ENCODE measurements around the gene FLNB. TPM values are rescaled to one million over a fixed set of nuclear protein-coding genes. Genes with fewer than 3 reads are reported as not detected.
"Not testable (repeated sequence)": the region's sequence is repeated elsewhere in the genome, so short reads cannot be mapped to it uniquely, and the experiment has no call there.

FLNB gene
- total RNA-seq, 2 donors from 2014 or later = 46.1 to 56.7 TPM

DNA sequence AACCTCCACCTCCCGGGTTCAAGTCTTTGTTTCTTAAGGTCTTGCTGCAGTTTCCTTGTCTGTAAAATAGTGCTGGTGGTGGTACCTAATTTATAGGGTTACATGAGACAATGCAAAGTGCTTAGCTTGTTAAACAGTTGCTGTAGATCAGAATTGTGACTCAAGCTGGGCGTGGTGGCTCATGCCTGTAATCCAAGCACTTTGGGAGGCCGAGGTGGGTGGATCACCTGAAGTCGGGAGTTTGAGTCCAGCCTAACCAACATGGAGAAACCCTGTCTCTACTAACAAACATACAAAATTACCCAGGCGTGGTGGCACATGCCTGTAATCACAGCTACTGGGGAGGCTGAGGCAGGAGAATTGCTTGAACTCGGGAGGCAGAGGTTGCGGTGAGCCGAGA is 19.0 kb upstream of the FLNB start:
- not testable (repeated sequence) for ATAC-seq (replicated peaks in 1 of 2); H3K27ac Mint-ChIP-seq; H3K36me3 Mint-ChIP-seq (ENCODE audit: insufficient read depth in 2 of 2); H3K4me1 Mint-ChIP-seq (ENCODE audit: low read depth); H3K9me3 Mint-ChIP-seq; DNase-seq; H3K27me3 Mint-ChIP-seq (ENCODE audit: low read depth); H3K4me3 Mint-ChIP-seq

DNA sequence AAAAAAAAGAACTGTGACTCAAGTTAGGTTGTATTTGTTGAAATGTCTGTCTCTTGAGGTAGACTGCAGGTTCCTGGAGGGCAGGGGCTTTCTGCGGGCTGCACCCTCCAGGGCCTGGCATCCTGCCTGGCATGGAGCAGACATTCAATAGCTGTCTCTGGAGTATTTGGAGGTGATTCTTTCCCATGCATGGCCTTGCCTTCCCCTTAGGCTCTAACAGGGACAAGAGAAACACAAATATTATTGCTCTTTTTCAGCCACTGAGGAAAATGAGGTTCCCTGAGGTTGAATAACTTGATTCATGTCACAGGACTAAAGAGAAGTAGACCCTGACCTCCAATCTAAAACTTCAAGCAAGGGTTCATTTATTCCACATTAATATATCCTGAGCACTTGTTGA is 18.6 kb upstream of the FLNB start:
- Mint-ChIP-seq H3K4me1 (ENCODE audit: low read depth) (peaks cover under 1% of the 10 kb centered on the region), H3K27me3 (ENCODE audit: low read depth) (no peaks in the 10 kb centered on the region), H3K4me3 (no peak overlapping the region), H3K36me3 (ENCODE audit: insufficient read depth in 2 of 2) (no peaks in the 10 kb centered on the region), H3K9me3 (no peaks in the 10 kb centered on the region), H3K27ac (no peak overlapping the region)
- DNase-seq (no peak), ATAC-seq (replicated peaks in 1 of 2) (no peak)

DNA sequence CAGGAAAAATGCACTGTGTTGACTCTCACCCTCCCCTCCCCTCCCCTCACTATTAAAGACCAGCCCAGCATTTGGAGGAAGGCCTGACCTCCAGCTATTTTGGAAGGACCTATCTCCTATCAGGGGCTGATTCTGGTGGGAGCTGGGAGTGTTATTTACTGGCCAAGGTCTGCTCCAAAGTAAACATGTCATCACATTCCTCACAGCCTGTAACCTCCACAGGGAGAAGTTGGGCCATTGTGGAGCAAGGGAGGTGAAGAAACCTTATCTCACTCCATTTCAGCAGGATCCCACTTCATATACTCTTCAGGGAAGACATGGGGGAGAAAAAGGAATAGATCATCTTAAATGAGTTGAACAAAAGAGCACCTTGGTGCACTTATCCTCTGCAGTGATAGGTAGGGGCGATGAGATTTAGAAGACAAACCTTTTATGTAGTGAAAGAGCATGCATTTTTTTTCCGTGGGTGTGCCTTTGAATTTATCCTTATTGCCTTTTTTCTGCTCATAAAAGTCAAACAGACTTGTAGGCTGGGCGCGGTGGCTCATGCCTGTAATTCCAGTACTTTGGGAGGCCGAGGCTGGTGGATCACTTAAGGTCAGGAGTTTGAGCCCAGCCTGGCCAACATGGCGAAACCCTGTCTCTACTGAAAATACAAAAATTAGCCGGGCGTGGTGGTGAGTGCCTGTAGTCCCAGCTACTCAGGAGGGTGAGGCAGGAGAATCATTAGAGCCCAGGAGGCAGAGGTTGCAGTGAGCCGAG is 15.6 kb upstream of the FLNB start:
- no peak overlapping the region for H3K27ac Mint-ChIP-seq
- no peaks in the 10 kb centered on the region for H3K36me3 Mint-ChIP-seq (ENCODE audit: insufficient read depth in 2 of 2)
- no peak overlapping the region for H3K4me3 Mint-ChIP-seq
- ATAC-seq (replicated peaks in 1 of 2) (no peak), DNase-seq (no peak)
- H3K4me1 Mint-ChIP-seq (ENCODE audit: low read depth) = no peaks in the 10 kb centered on the region
- H3K27me3 Mint-ChIP-seq (ENCODE audit: low read depth) = no peaks in the 10 kb centered on the region
- H3K9me3 Mint-ChIP-seq = no peaks in the 10 kb centered on the region

DNA sequence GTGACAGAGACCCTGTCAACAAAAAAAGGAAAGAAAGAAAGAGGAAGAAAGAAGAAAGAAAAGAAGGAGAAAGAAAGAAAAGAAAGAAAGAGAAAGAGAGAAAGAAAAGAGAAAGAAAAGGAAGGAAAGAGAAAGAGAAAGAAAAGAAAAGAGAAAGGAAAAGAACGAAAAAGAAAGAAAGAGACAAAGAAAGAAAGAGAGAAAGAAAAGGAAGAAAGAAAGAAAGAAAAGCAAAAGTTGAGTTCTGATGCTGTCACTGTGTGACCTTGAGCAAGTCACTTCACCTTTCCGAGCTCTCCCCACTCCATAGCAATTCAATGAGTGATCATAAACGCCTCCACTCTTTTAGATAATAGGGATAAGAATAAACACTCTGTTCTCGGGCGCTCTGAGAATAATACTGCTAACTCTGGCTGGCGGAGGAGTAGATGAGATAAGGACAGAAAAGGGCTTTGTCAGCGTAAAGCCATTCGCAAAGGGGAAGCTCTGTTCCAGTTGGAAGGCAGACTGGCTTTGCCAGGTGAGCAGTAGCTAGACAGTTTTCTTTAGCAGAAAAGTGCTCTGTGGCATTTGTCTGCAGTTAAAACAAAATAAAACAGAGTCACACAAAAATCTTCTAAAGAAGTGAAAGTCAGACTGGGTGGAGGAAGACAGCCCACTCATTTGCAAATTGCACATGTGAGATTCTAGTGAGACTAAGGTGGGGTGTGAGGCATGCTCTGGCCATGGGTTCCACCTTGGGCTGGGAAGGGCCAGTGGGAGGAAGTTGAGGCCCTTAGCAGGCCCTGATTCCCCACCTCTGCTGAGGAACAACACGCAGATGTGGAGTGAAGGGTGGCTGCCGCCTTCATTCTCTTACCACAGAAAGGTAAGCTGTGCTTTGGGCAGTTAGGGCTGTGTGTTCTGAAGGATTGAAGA is 9.6 kb upstream of the FLNB start:
- Mint-ChIP-seq H3K27me3 (ENCODE audit: low read depth) (no peaks in the 10 kb centered on the region), H3K9me3 (no peaks in the 10 kb centered on the region), H3K4me3 (peak overlapping the region; percentile 67 to 85), H3K4me1 (ENCODE audit: low read depth) (peaks cover 13% of the 10 kb centered on the region), H3K36me3 (ENCODE audit: insufficient read depth in 2 of 2) (no peaks in the 10 kb centered on the region), H3K27ac (peak overlapping the region; percentile 72)
- ATAC-seq (replicated peaks in 1 of 2) (peak; percentile 73 to 74), DNase-seq (no peak)

DNA sequence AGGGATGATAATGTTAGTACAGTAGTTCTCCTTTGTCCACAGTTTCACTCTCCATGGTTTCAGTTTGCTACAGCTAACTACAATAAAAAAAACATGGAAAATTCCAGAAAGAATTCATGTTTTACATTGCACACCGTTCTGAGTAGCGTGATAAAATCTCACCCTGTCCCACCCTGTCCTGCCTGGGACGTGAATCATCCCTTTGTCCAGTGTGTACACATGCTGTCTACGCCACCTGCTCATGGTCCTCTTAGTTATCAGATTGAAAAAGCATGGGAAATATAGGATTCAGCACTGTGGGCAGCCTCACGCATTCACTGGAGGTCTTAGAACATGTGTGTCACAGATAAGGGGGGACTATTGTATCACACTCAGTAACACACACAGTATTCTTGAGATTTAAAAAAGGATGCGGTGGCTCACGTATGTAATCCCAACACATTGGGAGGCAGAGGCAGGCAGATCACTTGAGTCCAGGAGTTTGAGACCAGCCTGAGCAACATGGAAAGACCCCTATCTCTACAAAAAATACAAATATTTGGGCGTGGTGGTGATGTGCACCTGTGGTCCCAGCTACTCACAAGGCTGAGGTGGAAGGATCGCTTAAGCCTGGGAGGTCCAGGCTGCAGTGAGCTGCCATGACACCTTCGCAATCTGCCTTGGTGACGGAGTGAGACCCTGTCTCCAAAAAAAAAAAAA is 8.7 kb upstream of the FLNB start:
- Mint-ChIP-seq H3K4me3 (no peak overlapping the region), H3K36me3 (ENCODE audit: insufficient read depth in 2 of 2) (no peaks in the 10 kb centered on the region), H3K9me3 (no peaks in the 10 kb centered on the region), H3K27me3 (ENCODE audit: low read depth) (no peaks in the 10 kb centered on the region), H3K27ac (no peak overlapping the region), H3K4me1 (ENCODE audit: low read depth) (peaks cover 13% of the 10 kb centered on the region)
- DNase-seq = no peak
- ATAC-seq (replicated peaks in 1 of 2) = no peak

DNA sequence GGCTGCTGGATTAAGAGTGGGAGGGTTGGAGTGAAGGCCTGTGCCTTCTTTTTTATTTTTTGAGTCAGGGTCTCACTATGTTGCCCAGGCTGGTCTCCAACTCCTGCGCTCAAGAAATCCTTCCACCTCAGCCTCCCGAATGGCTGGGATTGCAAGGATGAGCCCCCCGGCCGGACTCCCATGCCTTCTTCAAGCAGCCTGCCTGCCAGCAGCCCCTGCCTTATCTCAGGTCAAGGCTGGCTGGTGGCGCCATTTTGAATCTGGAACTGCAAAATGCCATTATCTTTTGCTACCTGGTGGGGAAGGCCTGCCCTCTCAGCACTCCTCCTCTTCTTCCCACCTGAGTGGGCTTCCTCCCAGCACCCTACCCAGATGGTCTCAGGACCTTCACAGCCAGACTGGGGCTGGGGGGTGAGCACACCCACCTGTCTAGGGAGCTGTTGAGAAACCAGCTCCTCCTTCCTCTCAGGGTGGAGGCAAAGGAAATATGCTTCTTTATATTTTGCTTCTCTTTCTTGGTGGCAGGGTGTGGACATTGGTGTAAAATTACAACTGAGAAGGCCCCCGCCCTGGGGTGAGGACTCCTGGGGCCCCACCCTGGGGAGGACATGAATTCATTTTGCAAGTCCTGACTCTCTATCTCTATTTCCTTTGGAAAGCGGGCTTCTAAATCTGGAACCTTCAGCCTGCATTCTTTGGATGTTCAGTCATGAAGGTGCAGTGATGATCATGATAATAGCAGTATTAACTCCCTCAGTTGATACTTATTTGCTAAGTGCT is 7.7 kb upstream of the FLNB start:
- Mint-ChIP-seq H3K36me3 (ENCODE audit: insufficient read depth in 2 of 2) (no peaks in the 10 kb centered on the region), H3K9me3 (no peaks in the 10 kb centered on the region), H3K27ac (no peak overlapping the region), H3K4me3 (no peak overlapping the region), H3K4me1 (ENCODE audit: low read depth) (peaks cover 13% of the 10 kb centered on the region), H3K27me3 (ENCODE audit: low read depth) (no peaks in the 10 kb centered on the region)
- ATAC-seq (replicated peaks in 1 of 2) (no peak), DNase-seq (no peak)

DNA sequence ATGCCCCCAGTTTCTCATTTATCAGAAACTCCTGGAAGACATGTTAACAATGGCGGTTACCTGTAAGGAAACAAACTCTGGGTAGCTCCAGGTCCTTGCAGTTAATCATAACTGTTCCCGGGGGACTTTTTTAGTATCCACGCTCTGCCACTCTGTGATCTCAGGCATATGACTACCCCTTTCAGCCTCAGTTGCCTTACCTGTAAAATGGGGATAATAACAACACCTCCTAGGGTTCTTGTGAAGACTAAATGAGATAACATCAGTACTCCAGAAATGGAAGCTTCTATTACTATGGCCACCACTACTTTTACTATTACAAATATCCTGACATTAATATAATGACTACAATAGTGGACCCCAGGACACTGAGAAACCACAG is 7.1 kb upstream of the FLNB start:
- Mint-ChIP-seq H3K4me1 (ENCODE audit: low read depth) (peaks cover 13% of the 10 kb centered on the region), H3K36me3 (ENCODE audit: insufficient read depth in 2 of 2) (no peaks in the 10 kb centered on the region), H3K27me3 (ENCODE audit: low read depth) (no peaks in the 10 kb centered on the region), H3K4me3 (no peak overlapping the region), H3K27ac (no peak overlapping the region), H3K9me3 (no peaks in the 10 kb centered on the region)
- no peak for ATAC-seq (replicated peaks in 1 of 2)
- DNase-seq = no peak

DNA sequence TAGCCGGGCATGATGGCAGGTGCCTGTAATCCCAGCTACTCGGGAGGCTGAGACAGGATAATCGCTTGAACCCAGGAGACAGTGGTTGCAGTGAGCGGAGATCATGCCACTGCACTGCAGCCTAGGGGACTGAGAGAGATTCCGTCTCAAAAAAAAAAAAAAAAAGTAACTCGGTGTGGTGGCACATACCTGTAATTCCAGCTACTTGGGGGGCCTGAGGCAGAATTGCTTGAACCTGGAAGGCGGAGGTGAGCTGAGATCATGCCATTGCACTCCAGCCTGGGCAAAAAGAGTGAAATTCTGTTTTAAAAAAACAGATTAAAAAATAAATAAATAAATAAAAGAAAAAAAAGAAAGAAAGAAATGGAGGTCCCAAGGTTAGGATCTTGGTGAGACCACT is 6.2 kb upstream of the FLNB start:
- DNase-seq (no peak), ATAC-seq (replicated peaks in 1 of 2) (no peak)
- H3K27me3 Mint-ChIP-seq (ENCODE audit: low read depth) = no peaks in the 10 kb centered on the region
- no peak overlapping the region for H3K4me3 Mint-ChIP-seq
- no peaks in the 10 kb centered on the region for H3K9me3 Mint-ChIP-seq
- H3K27ac Mint-ChIP-seq = no peak overlapping the region
- H3K4me1 Mint-ChIP-seq (ENCODE audit: low read depth) = peaks cover 13% of the 10 kb centered on the region
- H3K36me3 Mint-ChIP-seq (ENCODE audit: insufficient read depth in 2 of 2) = no peaks in the 10 kb centered on the region

DNA sequence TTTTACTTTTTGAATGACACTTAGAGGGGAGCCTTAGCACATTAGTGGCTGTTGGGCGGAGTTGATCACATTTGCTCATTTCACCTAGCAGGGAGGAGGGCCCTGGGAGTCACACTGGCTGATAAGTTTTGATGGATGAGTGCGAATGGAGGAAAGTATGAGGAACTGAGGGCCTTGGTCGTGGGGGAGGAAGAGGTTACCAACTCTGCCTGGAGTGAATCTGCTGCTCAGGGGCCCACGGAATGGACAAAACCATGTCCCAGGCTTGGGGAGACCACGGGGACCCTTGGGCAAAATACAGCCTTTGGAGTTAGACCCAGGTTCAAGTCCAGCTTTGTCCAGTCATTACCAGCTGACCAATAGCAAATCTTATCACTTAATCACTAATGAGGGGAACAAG is 5.1 kb upstream of the FLNB start:
- H3K4me1 Mint-ChIP-seq (ENCODE audit: low read depth) = peaks cover 11% of the 10 kb centered on the region
- H3K9me3 Mint-ChIP-seq = no peaks in the 10 kb centered on the region
- H3K27me3 Mint-ChIP-seq (ENCODE audit: low read depth) = no peaks in the 10 kb centered on the region
- H3K27ac Mint-ChIP-seq = no peak overlapping the region
- no peaks in the 10 kb centered on the region for H3K36me3 Mint-ChIP-seq (ENCODE audit: insufficient read depth in 2 of 2)
- ATAC-seq (replicated peaks in 1 of 2) (no peak), DNase-seq (no peak)
- no peak overlapping the region for H3K4me3 Mint-ChIP-seq

DNA sequence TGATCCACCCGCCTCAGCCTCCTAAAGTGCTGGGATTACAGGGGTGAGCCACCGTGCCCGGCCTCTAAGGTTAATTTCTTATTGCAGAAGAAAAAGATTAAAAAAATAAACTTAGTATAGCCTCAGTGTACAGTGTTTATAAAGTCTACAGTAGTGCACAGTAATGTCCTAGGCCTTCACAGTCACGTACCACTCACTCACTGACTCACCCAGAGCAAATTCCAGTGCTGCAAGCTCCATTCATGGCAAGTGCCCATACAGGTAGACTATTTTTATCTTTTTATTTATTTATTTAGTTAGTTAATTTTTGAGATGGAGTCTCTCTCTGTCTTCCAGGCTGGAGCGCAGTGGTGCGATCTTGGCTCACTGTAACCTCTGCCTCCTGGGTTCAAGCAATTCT is 3.2 kb upstream of the FLNB start:
- Mint-ChIP-seq H3K27ac (no peak overlapping the region), H3K4me1 (ENCODE audit: low read depth) (peaks cover 7% of the 10 kb centered on the region), H3K36me3 (ENCODE audit: insufficient read depth in 2 of 2) (no peaks in the 10 kb centered on the region), H3K9me3 (no peaks in the 10 kb centered on the region), H3K4me3 (no peak overlapping the region), H3K27me3 (ENCODE audit: low read depth) (no peaks in the 10 kb centered on the region)
- DNase-seq (no peak), ATAC-seq (replicated peaks in 1 of 2) (no peak)

DNA sequence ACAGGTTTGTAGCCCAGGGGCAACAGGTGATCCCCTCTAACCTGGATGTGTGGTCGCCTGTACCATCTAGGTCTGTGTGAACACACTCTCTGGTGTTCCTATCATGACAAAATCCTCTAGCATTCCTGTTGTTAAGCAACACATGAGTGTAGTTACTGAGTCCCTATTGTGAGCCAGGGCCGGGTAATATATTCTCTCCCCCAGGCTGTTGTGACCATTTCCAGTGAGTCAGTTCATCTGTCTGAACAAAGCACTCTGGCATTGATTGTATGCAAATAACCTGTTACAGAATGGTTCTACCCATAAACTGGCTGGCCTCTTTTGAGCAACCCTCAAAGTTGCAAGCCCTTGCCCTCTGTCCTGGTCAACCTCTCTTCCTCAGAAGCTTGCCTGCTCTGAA is 2.6 kb upstream of the FLNB start:
- no peaks in the 10 kb centered on the region for H3K27me3 Mint-ChIP-seq (ENCODE audit: low read depth)
- DNase-seq (no peak), ATAC-seq (replicated peaks in 1 of 2) (no peak)
- H3K36me3 Mint-ChIP-seq (ENCODE audit: insufficient read depth in 2 of 2) = no peaks in the 10 kb centered on the region
- no peaks in the 10 kb centered on the region for H3K9me3 Mint-ChIP-seq
- H3K4me1 Mint-ChIP-seq (ENCODE audit: low read depth) = peaks cover 14% of the 10 kb centered on the region
- no peak overlapping the region for H3K4me3 Mint-ChIP-seq
- no peak overlapping the region for H3K27ac Mint-ChIP-seq

DNA sequence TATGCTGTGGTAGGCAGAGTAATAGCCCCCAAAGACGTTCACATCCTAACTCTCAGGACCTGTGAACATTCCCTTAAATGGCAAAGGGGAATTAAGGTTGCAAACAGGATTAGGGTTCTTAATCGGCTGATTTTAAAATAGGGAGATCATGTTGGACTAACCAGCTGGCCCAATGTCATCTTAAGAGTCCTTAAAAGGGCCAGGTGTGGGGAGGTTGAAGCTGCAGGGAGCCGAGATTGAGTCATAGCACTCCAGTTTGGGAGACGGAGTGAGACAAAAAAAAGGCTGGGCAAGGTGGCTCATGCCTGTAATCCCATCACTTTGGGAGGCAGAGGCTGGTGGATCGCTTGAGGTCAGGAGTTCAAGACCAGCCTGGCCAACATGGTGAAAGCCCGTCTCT is 1.6 kb upstream of the FLNB start:
- Mint-ChIP-seq H3K9me3 (no peaks in the 10 kb centered on the region), H3K27ac (no peak overlapping the region), H3K4me1 (ENCODE audit: low read depth) (peaks cover 24% of the 10 kb centered on the region), H3K36me3 (ENCODE audit: insufficient read depth in 2 of 2) (no peaks in the 10 kb centered on the region), H3K4me3 (no peak overlapping the region), H3K27me3 (ENCODE audit: low read depth) (no peaks in the 10 kb centered on the region)
- ATAC-seq (replicated peaks in 1 of 2) (no peak), DNase-seq (no peak)
